Neuron (in vitro differentiated cells): Measurements from ENCODE around the gene TBC1D10A.

Source experiments
- H2AFZ ChIP-seq: one replicate; pipeline ENCODE4 v1.6.1; 2013; ENCODE audit warnings: low read depth, mild to moderate bottlenecking, inconsistent platforms, low read length, moderate library complexity
- H3K27me3 ChIP-seq: one replicate; pipeline ENCODE4 v1.6.1; 2013; ENCODE audit warnings: low read length; ENCODE audit not compliant: insufficient read depth
- H3K36me3 ChIP-seq: one replicate; pipeline ENCODE4 v1.6.1; 2013; ENCODE audit warnings: low read length; ENCODE audit not compliant: insufficient read depth
- H3K4me1 ChIP-seq: one replicate; pipeline ENCODE4 v1.6.1; 2013; ENCODE audit warnings: low read length; ENCODE audit not compliant: insufficient read depth
- H3K4me3 ChIP-seq: 2 replicates; pipeline ENCODE4 v1.5.1; 2013; ENCODE audit warnings: mild to moderate bottlenecking, low read length, moderate library complexity
- H3K9me3 ChIP-seq: one replicate; pipeline ENCODE4 v1.6.1; 2013; ENCODE audit warnings: low read length

The TBC1D10A gene

DNA sequence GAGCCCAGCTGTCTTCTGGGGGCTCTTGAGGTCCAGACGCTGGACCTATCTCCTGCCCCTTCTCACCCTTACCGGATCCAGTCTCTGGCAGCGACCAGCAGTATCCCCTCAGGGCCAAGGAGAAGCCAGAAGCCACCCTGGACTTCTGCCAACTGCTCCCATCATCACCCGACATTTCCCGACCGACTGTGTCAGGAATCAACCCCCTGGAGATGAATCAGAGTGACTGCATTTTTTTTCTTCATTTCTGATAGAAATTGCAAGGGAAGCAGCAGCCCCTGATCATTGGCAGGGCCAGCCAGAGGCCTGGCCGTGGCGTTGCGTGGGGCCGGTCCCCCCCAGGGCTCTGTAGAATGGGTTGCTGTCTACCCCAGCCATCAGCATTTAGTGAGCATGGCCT lies 75.0 kb downstream of the TBC1D10A start:
- no peaks in the 10 kb centered on the region for H3K27me3 ChIP-seq
- H3K36me3 ChIP-seq = no peaks in the 10 kb centered on the region
- H3K9me3 ChIP-seq = no peaks in the 10 kb centered on the region
- no peak overlapping the region for H3K4me3 ChIP-seq
- H2AFZ ChIP-seq = no peak overlapping the region
- H3K4me1 ChIP-seq = peaks cover 49% of the 10 kb centered on the region

- H3K4me3 ChIP-seq = no peak overlapping the region
- H3K27me3 ChIP-seq = no peaks in the 10 kb centered on the region
- H3K36me3 ChIP-seq = no peaks in the 10 kb centered on the region
- no peak overlapping the region for H2AFZ ChIP-seq
- H3K9me3 ChIP-seq = no peaks in the 10 kb centered on the region
- peaks cover 49% of the 10 kb centered on the region for H3K4me1 ChIP-seq
These were observed 76.0 kb downstream of the TBC1D10A start for GRCh38 chr22:30250661-30251267.

- H3K4me3 ChIP-seq = no peak overlapping the region
- peaks cover 55% of the 10 kb centered on the region for H3K4me1 ChIP-seq
- H3K27me3 ChIP-seq = no peaks in the 10 kb centered on the region
- no peak overlapping the region for H2AFZ ChIP-seq
- no peaks in the 10 kb centered on the region for H3K9me3 ChIP-seq
- no peaks in the 10 kb centered on the region for H3K36me3 ChIP-seq
These were observed 76.6 kb downstream of the TBC1D10A start for GRCh38 chr22:30250039-30250565.

DNA sequence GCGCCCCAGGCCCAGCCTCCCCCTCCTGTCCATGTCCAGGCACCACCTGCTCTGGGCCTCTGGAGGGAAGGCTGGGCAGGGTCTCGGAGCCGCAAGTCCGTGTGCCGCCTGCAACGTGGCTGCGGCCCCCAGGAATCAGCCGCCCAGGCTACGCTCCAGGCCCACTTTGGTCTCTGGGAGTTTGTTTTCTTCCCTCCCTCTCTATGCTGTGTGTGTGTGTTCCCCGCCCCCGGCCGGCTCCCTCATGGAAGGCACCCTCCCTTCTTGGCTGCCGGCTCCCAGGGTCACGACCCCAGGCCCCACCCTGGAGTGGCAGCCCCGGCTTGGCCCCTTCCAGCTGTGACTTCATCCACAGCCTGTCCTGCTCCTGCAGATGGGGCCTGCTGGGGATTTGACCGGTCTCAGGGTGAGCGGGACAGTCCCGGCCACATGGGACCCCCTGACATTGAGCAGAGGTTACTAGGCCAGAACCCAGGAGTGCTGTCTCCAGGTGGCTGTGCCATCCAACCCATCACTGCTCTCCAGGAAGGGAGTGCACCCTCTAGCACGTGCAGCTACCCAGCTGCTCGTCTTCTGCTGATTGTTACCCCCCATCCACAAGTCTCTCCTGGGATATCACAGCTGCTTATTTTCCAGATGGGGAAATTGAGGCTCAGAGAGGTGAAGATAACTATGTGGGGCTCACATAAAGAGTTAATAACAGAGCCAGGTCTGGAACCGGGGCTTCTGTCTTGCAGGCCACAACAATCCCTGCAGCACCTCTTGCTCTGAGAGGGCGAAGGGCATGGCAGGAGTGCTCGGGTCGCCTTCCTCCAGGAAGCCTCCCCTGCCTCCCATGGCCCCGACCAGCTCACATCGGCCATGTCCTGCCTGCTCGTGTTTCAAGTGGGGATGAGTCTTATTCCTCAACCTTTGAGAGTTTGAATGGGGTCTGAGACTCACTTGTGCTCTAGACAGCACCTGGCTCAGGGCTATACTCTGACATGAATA lies 77.4 kb downstream of the TBC1D10A start:
- no peak overlapping the region for H3K4me3 ChIP-seq
- H3K9me3 ChIP-seq = no peaks in the 10 kb centered on the region
- H3K4me1 ChIP-seq = peaks cover 53% of the 10 kb centered on the region
- no peaks in the 10 kb centered on the region for H3K27me3 ChIP-seq
- no peaks in the 10 kb centered on the region for H3K36me3 ChIP-seq
- H2AFZ ChIP-seq = no peak overlapping the region

- Histone ChIP-seq H3K27me3 (no peaks in the 10 kb centered on the region), H3K4me1 (peaks cover 46% of the 10 kb centered on the region), H3K9me3 (no peaks in the 10 kb centered on the region), H3K36me3 (peaks cover 4% of the 10 kb centered on the region), H3K4me3 (no peak overlapping the region), H2AFZ (no peak overlapping the region)
These were observed 78.3 kb downstream of the TBC1D10A start for GRCh38 chr22:30248484-30248883.

DNA sequence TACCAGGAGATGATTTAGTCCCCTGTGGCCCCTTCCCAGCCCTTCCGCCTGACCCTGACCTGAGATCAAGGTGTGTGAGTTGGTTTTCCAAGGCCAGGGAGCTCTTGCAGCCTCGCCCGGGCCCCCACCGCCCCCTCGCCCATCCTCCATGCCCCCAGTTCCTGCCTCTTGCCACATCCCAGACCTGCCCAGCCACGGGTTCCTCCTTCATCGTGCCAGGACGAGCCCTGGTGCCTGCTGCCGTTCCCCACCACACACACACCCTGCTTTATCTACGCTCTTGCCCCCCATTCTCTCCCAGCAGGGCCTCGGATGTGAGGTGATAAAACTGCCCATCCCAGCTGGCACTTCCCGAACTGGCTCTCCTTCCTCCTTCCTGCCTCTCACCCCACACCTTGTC lies 78.8 kb downstream of the TBC1D10A start:
- H3K27me3 ChIP-seq = no peaks in the 10 kb centered on the region
- peaks cover 4% of the 10 kb centered on the region for H3K36me3 ChIP-seq
- H2AFZ ChIP-seq = no peak overlapping the region
- H3K9me3 ChIP-seq = no peaks in the 10 kb centered on the region
- H3K4me1 ChIP-seq = peaks cover 44% of the 10 kb centered on the region
- no peak overlapping the region for H3K4me3 ChIP-seq

GRCh38 chr22:30247561-30247960 lies 79.2 kb downstream of the TBC1D10A start:
- no peak overlapping the region for H2AFZ ChIP-seq
- H3K36me3 ChIP-seq = peaks cover 4% of the 10 kb centered on the region
- H3K9me3 ChIP-seq = no peaks in the 10 kb centered on the region
- H3K4me3 ChIP-seq = no peak overlapping the region
- peaks cover 39% of the 10 kb centered on the region for H3K4me1 ChIP-seq
- H3K27me3 ChIP-seq = no peaks in the 10 kb centered on the region

- peaks cover 4% of the 10 kb centered on the region for H3K36me3 ChIP-seq
- no peaks in the 10 kb centered on the region for H3K9me3 ChIP-seq
- peak overlapping the region; percentile 56 for H3K4me3 ChIP-seq
- H2AFZ ChIP-seq = peak overlapping the region; percentile 98
- H3K4me1 ChIP-seq = peaks cover 33% of the 10 kb centered on the region
- H3K27me3 ChIP-seq = no peaks in the 10 kb centered on the region
These were observed 79.8 kb downstream of the TBC1D10A start for GRCh38 chr22:30246814-30247376.

DNA sequence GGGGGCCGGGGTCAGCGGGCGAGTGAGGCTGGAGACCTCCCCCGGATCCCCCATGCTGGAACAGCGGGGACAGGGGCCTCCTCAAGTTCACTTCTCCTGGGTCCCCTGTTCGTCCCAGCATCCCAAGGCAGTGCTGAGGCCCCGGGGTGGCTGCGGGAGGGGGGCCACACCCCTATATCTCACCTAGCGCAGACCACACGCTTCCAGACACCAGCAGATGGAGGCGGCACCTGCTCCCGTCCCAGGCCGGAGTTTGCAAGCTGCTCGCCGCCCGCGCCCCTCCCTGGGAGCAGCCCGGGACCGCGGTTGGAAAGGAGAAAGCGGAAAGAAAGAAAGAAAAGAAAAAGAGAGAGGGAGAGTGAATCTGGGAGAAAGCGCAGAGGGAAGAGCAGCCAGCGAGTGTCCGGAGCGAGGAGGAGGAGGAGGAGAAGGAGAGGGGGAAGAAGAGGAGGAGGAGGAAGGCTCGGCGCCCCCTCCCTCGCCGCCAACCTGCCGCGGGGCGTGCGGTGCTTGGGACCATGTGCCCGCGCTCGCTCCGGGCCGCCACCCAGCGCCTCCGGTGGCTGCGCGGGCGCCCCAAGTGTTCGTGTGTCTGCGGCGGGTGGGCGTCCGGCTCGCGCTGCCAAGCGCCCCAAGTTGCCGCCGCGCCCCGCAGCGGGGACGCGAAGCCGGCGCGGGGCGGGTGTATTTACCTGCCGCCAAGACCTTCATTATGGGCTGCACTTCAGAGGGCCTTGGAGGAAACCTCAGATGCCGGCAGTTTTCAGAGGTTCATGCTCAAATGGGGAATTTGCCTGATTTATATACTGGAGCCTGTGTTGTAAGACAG lies 80.5 kb downstream of the TBC1D10A start, which contains the start of gene LIF:
LIF (minus strand) TSS at position 775 of the 829 bp plus-strand sequence; CDS start at position 711, 64 bp downstream.
- no peaks in the 10 kb centered on the region for H3K9me3 ChIP-seq
- H2AFZ ChIP-seq = peak within 1 kb of the TSS; percentile 98
- H3K4me3 ChIP-seq = peak within 1 kb of the TSS; percentile 56
- peaks cover 29% of the 10 kb centered on the region for H3K4me1 ChIP-seq
- no peaks in the 10 kb centered on the region for H3K27me3 ChIP-seq
- H3K36me3 ChIP-seq = peaks cover 4% of the 10 kb centered on the region

GRCh38 chr22:30245181-30245984 lies 81.4 kb downstream of the TBC1D10A start:
- H3K4me3 ChIP-seq = peak overlapping the region; percentile 56
- no peaks in the 10 kb centered on the region for H3K27me3 ChIP-seq
- peaks cover 29% of the 10 kb centered on the region for H3K4me1 ChIP-seq
- H2AFZ ChIP-seq = peak overlapping the region; percentile 98
- H3K36me3 ChIP-seq = peaks cover 4% of the 10 kb centered on the region
- no peaks in the 10 kb centered on the region for H3K9me3 ChIP-seq

DNA sequence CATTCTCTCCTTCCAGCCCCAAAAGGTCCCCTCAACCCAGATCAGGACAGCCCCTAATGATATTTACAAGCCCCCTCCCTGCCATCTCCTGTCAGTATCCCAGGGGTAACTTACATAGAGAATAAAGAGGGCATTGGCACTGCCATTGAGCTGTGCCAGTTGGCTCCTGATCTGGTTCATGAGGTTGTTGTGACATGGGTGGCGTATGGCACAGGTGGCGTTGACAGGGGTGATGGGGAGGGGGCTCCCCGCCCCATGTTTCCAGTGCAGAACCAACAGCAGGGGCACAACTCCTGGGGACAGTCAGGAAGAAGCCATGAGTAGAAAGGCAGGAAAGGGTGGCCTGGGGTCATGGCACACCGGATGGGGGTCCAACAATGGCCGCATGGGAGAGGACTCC lies 82.1 kb downstream of the TBC1D10A start:
- Histone ChIP-seq H3K9me3 (no peaks in the 10 kb centered on the region), H3K4me3 (no peak overlapping the region), H3K36me3 (peaks cover 4% of the 10 kb centered on the region), H2AFZ (no peak overlapping the region), H3K4me1 (peaks cover 29% of the 10 kb centered on the region), H3K27me3 (no peaks in the 10 kb centered on the region)

GRCh38 chr22:30244066-30244465 lies 82.7 kb downstream of the TBC1D10A start:
- no peak overlapping the region for H3K4me3 ChIP-seq
- H3K4me1 ChIP-seq = peaks cover 24% of the 10 kb centered on the region

More at GRCh38 chr22:30244066-30244465, 82.7 kb downstream of the TBC1D10A start:
- no peaks in the 10 kb centered on the region for H3K9me3 ChIP-seq
- no peaks in the 10 kb centered on the region for H3K27me3 ChIP-seq
- no peak overlapping the region for H2AFZ ChIP-seq
- peaks cover 4% of the 10 kb centered on the region for H3K36me3 ChIP-seq
